GM18868 (cell line): ENCODE measurements around the gene HNRNPA2B1.
"Not testable (repeated sequence)": the region's sequence is repeated elsewhere in the genome, so short reads cannot be mapped to it uniquely, and the experiment has no call there.

Experiments used
- ATAC-seq: cut with Tn5 transposase; IDR thresholded peaks from one replicate; pipeline ENCODE4 v1.9.1; 2021; ENCODE audit warnings: mild to moderate bottlenecking, moderate library complexity; ENCODE audit not compliant: unreplicated experiment

The HNRNPA2B1 gene

GRCh38 chr7:26198781-26199169 lies 1.8 kb downstream of the HNRNPA2B1 start:
- ATAC-seq = no peak

DNA sequence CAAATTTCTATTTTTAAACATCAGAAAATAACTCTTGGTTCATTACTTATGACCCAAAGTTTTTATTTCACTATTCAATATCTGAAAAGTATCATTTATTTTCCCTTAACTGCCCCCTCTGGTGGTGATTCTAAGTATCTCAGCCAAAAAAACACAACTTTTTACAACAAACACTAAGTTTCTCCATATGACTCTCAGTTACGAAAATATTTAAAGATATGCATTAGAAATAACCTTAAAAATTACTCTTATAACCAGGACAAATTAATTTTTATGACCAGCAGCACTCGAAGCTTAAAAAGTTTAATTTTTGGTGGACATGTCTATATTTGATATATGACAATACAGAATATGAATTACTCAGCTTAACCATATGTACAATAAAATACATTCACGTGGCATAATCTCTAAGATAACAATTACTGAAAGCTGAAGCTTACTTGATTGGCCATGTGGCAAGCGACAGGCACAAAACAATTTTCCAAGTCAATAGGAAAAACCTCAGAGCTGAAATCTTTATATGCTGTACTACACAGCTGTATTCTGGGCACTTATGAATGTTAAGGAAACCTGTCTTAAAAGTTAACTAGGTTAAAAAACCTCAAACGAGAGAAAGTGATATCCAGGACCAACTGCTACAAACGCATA lies 2.3 kb downstream of the HNRNPA2B1 start:
- no peak for ATAC-seq

- no peak for ATAC-seq
Observed at GRCh38 chr7:26197153-26198115, 3.1 kb downstream of the HNRNPA2B1 start.

DNA sequence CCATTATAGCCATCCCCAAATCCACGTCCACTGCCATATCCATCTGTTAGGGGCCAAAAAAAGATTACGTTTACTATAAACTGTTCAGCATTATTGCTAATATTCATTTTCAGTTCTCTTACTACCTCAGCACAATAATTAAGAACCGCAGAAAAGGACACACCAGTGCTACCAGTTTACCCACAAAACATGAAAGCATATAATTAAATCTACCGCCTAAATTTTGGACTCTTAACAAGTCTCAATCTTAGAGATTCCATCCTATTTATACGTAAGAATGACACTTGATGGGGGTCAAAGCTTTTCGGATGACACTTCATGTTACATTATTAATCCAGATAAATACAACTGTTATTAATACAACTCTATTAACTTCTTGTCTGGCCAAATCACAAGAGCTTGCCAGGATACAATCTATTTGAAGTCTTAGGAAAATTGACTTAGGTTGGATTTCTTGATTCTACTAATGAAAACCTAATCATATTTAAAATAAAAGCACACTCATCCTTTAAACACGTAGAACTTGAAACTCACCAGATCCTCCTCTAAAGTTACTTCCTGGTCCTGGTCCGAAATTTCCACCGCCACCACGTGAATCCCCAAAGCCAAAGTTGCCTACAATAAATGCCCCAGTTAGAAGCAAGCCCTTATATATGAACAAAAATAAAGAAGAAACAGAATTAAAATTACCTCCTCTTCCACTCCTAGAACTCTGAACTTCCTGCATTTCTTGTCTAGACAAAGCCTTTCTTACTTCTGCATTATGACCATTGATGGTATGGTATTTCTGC lies 4.5 kb downstream of the HNRNPA2B1 start:
- no peak for ATAC-seq

- no peak for ATAC-seq
Observed at GRCh38 chr7:26195182-26195581, 5.4 kb downstream of the HNRNPA2B1 start.

- ATAC-seq = not testable (repeated sequence)
Observed at GRCh38 chr7:26194764-26195163, 5.8 kb downstream of the HNRNPA2B1 start.

DNA sequence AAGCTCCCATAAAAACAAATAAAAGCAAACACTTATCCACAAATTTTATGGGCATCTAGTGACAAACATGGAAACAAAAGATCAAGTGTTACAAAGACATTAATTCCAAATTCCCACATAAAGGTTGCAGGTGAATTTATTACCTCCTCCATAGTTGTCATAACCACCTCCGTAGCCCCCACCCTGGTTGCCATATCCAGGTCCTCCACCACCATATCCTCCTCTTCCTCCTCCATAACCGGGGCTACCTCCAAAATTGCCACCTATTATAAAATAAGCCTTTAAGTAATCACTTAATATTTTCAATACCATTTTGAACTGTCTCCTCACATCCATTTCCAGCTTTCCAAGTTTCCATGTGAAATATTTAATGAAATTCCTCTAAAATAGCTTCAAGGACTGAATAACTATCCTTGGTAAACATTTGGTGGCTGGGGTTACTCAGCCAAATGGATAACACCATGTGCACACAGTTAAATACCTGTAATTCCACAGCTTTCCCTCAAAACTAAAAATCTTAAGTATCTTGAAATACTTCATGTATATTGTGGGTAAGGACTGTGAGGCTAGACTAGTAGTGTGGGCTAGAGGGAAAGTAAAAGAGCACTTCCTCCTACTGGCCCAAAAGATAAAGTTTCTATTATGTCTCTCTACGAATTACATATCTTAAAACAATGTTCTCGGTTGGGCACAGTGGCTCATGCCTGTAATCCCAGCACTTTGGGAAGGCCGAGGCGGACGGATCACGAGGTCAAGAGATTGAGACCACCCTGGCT lies 6.9 kb downstream of the HNRNPA2B1 start:
- no peak for ATAC-seq

DNA sequence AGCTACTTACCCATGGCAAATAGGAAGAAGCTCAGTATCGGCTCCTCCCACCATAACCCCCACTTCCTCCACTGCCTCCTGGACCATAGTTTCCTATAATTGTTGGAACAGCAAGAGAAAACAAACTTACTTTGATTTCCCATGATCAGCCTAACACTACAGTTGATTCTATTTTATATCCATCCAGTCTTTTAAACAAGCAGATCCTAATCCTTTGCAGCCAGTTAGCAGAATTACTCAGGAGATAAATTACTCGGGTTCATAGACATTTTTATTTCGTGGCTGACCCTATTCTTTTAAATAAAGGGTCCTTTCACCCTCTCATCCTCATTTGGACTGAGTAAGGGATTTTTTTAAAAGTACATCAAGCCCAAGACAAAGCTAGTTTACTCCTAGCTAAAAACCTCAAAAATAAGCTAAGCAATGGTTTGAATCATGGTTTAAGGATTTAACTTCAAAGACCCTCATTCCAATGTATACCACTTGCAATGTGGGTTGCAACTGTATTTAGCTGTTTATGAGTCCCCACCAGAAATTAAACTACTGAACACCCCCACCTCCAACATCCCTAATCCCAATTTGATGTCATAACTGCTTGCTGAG lies 8.0 kb downstream of the HNRNPA2B1 start:
- ATAC-seq = no peak

DNA sequence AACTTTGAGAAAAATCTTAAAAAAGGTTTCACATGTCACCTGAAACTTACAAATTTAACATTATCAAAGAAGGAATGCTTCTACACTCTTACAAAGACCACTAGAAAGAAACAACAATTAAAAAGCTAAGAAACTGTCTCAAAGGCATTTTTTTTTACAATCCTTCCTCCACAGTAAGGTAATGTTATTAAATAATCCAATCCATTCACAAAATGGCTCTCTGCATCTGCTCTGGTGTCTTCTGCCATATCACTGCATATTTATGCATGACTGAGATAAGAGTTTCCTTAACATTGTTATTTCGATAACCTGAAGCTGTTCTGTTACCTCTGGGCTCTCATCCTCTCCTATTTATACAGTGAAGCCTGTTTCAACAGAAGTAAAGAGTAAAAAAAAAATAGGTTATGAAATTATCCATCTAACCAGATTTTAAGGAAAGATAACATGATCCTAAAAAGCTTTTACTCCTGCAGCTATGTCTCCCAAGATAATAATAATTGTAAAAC lies 8.5 kb downstream of the HNRNPA2B1 start:
- no peak for ATAC-seq

DNA sequence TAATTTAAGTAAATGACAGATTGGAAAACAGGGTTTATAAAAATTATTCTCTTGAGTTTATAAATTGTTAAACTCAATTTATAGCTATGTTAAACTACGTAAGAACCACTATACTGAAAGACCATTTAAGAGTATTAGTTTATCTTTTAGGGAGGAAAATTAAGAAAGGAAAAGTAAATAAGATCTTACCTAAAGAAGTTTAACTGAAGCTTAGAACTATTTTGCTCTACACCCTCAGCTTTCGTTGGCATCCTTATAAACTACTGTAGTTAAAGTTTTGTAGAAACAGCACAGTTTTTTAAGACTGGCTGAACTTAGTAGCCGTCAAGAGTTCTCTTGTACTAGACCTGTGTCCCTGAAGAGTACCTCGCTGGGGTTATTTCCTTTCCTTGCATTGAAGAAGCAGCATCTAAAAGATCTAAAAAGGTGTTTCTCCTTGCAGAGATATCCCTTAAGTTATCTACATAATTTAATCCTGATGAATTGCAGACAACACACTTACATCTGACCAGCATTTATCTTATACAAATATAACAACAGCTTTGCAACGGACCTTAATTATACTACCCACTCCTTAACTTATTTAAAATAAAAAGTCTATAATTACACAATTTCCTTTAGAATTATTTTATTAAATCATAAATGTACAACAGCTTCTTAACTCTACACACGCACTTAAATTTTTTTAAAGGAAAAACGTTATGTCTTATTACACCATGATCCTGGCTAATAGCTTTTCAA lies 9.1 kb downstream of the HNRNPA2B1 start:
- no peak for ATAC-seq

DNA sequence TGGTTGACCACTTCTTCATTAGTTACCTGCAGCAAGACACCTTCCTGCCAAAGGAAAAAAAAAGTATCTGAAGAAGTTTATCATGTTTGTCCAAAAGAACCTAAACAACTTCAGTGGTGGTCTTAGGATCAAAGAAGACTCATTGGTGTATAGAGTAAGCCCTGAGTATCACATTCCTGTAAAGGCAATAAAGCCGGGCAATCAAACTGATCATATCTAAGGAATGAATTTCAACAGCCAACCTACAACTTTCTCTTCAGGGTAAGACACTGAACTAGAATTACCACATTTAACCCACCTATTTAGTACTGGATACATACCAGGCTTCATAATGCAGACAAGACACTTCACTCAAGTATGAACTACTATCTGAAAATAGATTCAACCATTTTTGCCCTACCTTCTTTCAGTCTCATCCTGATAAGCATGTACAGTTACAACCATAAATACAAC lies 10.1 kb downstream of the HNRNPA2B1 start:
- no peak for ATAC-seq

DNA sequence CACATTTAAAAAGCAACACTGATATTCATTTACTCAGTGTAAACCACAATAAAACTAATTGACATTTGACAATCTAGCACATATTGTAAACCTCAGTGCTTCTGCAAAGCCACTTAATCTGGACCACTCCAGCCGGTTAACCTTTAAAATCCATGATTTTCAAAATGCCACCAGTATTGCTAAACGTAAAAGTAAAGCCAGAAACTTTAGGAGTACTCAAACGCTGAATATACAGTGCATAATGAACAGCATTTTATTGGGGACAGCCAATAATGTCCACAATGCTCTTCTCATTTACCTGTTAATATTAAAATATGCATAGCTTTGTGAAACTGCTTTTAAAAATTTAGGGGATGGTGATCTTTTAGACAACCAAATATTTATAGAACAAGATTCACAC lies 10.8 kb downstream of the HNRNPA2B1 start:
- ATAC-seq = no peak

- ATAC-seq = no peak
Observed at GRCh38 chr7:26188957-26189541, 11.5 kb downstream of the HNRNPA2B1 start.

DNA sequence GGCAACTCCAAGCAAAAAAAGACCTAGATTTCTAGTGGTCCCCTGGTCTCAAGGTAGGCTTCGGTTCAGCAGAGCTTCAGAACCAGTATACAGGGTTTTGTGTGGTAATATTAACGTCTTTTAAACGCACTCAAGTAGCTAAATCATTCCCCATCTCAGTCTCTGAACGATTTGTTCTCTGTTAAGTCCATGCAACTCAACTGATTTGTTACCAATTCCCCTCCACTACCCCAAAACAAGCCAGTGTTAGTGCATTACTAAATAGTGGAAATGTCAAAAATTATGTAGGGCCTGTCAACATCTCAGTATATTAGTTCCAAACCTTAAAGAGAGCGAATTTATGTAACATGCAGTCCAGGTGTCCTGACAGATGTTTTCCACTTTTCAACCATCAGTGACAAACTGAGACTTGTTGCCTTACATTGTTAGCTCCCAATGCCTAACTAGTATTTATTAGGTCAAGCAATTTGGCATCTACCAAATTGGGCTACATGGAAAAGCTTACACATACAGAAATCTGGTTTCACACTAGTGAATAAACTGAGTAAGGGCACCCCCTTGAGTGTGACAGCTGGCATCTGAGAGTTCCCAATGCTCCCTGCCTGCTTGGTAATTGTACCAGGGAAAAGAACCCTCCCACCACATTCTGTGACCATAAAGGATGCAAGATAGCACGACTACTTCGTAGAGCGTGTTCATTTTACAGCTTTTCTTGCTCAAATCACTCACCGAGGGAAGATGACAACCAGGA lies 12.2 kb downstream of the HNRNPA2B1 start:
- no peak for ATAC-seq

DNA sequence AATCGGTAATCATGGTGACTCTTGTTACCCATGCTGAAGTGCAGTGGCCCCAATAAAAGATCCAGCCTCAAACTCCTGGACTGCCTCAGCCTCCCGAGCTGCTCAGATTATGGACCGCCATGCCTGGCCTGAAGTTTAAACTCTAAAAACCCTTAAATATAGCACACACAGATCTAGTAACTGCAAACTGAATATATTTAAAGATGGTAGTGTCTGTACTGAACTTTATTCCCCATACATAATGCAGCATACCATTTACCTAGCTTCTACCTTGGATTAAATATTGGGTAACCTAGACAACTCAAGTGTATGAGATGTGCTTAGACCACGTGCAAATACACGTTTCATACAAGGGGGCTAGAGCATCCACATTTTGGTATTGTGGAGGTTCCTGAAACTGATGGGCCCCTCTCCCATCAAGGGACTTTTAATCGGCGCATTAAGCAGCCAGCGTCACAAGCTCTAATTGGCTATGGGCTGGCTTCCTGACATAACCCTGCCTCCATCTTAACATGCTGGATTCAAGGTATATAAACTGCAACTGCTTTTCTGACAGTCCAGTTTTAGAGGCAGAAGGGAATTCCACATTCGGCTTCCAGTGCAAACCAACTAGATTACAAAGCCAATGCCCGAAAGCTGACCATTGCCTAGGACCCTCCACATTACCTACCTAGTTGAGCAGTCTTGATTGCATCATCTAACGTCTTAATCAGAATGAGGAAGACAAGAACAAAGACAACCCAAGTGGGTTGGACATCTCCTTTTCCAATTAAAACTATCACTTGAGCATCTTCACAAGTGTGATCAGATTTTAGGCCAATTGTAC lies 13.0 kb downstream of the HNRNPA2B1 start:
- no peak for ATAC-seq

- ATAC-seq = no peak
Observed at GRCh38 chr7:26186364-26187311, 13.9 kb downstream of the HNRNPA2B1 start.
